Measurements from ENCODE around the gene TERB2.
"Not testable (repeated sequence)": the region's sequence is repeated elsewhere in the genome, so short reads cannot be mapped to it uniquely, and the experiment has no call there.

The TERB2 gene, protein sequence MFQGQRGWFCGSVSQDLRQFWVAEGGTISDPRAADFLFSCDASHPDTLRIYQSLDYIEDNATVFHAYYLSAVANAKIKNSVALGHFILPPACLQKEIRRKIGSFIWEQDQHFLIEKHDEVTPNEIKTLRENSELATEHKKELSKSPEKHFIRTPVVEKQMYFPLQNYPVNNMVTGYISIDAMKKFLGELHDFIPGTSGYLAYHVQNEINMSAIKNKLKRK

DNA sequence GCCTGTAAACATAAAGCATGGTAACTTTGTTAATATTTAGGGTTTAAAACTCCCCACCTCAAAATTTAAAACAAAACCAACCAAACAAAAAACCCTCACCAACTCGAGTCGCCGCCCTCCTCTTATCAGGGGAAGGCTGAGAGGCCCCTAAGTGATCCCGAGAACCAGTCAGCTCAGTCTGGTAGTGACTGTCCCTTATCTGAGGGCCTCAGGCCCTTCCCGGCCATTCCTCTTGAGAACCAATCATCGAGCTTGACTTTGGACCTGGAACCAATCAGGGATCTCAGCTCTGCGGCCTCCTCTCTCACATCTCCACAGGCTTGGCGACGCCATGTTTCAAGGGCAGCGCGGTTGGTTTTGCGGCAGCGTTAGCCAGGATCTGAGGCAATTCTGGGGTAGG lies at the start of gene TERB2:
TSS of gene TERB2 (plus strand) at position 300 of the 400 bp plus-strand sequence. CDS start at position 332, 32 bp downstream.
- DNase-seq (ENCODE audit: low spot score) = no peak

DNA sequence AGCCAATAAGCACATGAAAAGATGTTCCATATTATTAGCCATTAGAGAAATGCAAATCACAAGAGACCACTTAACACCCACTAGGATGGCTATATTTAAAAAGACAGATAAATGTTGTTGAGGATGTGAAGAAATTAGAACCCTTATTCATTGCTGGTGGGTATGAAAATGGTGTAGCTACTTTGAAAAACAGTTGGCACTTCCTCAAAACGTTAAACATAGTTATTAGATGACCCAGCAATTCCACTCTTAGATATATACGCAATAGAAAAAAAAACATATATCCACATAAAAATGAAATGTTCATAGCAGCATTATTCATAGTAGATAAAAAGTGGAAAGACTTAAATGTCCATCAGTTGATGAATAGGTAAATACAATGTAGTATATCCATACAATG lies 47.1 kb upstream of the TERB2 start:
- no peak for DNase-seq (ENCODE audit: low spot score)

DNA sequence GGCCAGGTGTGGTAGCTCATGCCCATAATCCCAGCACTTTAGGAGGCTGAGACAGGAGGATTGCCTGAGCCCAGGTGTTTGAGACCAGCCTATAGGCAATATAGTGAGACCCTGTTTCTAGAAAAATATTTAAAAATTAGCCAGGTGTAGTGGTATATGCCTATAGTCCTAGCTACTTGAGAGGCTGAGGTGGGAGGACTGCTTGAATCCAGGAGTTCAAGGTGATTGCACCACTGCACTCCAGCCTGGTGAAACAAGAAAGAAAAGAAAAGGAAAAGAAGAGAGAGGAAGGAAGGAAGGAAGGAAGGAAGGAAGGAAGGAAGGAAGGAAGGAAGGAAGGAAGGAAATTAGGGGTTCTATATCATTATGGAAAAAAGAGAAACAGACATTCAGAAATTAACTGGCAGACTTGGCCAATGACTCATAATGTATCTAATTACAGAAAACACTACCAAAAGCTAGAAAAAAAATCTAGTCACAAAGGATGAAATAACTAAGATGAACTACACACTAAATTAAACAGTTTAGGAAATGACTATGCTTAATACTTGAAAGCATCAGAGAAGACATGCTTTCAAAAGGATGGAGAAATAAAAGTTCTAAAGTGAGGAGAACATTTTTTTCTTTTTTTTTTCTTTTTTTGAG lies 45.4 kb upstream of the TERB2 start:
- no peak for DNase-seq (ENCODE audit: low spot score)

DNA sequence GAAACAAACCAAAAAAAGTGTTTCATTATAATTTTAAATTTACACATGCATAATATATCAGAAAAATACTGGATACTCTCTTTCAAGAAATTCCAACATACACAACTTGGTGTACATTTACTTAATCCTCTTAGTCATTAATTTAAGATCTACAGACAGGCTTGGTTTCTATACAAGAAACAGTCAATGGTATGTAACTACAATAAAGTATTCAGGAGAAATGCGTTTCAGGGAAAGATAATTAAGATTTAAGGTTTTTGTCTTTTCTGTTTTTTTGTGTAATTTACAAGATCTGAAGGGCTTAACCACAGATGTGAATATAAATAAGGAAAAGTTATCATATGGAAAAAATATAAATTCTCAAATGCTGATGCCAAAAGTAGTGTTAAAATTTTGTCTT lies 44.3 kb upstream of the TERB2 start:
- DNase-seq (ENCODE audit: low spot score) = not testable (repeated sequence)

DNA sequence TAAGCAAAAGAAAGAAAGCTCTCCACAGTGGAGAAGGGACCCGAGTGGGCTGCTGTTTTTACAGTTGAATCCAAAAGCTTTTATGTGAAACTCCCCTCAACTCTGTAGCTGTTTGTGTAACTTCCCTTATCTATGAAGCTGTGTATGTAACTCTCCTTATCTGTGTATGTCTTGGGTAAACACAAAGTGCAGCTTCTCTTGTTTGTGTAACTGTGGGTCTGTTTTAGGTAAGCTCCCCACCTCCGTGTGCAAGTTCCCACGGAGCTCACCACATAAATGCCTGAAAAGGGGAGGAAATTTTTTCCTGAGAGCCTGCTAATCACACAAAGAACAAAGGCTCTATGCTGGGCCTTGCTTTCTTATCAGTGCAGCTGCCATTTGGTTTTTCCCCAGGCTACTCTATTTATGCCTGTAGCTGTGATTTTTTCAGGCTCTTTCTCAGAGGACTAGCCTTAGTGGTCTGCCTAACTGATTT lies 43.5 kb upstream of the TERB2 start:
- DNase-seq (ENCODE audit: low spot score) = not testable (repeated sequence)

DNA sequence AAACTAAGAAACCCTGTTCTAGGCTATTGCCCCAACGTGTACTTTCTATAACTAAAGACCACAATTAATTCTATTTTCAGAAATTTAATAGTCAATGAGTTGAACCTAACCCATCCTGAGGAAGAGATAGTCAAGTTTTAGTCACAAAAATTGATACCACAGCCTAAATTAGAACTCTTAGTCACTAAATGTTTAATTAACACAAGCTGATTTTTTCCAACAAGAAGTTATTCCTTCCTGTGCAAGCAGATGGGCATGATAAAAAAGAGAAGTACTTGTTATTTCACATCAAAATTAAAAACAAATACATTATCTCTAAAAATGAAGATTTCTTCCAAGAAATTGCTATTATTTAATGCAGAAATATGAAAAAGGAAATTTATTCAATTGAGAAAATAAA lies 38.4 kb upstream of the TERB2 start:
- DNase-seq (ENCODE audit: low spot score) = no peak

DNA sequence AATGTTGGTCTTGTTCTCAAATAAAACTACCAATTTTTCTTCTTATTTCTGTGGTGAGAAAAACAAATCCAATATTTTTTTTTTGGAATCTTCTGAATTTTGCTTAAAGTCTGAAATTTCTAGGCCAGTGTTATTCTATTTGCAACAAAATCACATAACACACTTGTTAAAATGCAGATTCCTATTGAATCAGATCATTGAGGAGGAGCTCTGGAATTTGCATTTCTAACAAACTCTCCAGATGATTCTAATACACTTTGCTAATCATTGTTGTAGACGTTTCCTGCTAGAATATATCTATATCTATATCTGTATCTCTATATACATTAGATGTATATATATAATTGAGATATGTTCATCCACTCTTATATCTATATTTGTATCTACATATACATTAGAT lies 27.8 kb upstream of the TERB2 start:
- not testable (repeated sequence) for DNase-seq (ENCODE audit: low spot score)

DNA sequence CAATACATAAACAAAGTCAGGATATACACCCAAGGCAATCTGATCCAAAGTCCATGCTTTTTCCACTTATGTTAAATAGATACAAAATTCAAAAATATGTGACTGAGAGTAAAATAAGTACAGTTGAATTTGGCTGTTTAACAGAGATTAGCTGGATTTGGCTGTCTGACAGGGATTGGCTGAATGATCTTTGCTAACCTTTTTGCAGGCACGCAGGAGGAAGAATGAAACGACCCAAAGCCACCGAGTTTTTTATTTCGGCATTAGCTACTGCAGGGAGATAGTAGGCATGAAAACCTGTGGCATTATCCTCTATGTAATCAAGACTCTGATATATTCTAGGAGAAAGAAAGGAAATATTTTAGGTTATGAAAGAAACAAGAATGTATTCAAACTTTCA lies 26.2 kb upstream of the TERB2 start:
- not testable (repeated sequence) for DNase-seq (ENCODE audit: low spot score)

DNA sequence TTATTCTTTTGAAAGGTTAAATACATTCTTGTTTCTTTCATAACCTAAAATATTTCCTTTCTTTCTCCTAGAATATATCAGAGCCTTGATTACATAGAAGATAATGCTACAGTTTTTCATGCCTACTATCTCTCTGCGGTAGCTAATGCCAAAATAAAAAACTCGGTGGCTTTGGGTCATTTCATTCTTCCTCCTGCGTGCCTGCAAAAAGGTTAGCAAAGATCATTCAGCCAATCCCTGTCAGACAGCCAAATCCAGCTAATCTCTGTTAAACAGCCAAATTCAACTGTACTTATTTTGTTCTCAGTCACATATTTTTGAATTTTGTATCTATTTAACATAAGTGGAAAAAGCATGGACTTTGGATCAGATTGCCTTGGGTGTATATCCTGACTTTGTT lies 1.8 kb downstream of the TERB2 start:
- not testable (repeated sequence) for DNase-seq (ENCODE audit: low spot score)

DNA sequence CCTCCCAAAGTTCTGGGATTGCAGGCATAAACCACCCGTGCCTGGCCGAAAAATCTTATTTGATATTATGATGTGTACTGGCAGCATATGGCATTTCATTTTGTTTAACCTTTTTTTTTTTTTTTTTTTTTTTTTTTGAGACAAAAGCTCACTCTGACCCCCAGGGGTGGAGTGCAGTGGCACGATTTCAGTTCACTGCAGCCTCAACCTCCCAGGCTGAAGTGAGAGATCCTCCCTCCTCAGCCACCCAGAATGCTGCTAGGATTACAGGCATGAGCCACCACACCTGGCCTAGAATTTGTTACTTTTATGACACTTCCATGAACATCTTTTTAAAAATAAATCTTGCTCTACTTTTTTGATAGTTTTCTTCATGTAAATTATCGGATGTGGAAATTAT lies 12.0 kb downstream of the TERB2 start:
- DNase-seq (ENCODE audit: low spot score) = no peak

DNA sequence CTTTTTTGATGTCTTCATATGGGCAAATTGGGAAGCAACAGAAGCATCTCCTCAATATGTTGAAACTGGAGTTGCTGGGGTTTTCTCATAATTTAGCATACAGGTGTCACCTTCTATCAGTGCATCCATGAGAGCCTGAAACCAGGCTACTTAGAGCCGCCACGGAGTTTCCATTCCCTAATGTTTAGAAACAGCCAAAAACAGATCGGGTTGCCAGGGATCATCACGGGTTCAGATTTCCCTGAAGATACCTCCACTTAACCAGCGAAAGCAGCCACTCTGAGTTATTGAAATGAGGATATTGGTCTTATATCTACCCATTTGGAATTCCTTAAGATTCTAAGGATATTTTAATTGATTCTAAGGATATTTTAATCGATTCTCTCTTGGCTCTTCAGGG lies 14.5 kb downstream of the TERB2 start:
- DNase-seq (ENCODE audit: low spot score) = no peak

DNA sequence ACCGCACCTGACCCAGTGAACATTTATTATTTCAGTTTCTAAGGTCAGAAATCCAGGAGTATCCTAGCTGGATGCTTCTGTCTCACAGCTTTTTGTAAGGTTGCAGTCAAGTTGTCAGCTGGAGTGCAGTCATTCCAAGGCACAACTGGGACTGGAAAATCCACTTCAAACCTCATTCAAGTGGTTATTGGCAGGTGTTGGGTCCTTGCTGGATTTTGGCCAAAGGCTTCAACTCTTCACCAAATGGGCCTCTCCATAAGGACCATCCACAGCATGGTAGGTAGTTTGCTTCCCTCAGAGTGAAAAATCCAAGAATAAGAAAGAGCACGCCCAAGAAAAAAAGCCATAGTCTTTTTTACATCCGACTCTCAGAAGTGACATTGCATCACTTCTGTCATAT lies 19.7 kb downstream of the TERB2 start:
- not testable (repeated sequence) for DNase-seq (ENCODE audit: low spot score)

DNA sequence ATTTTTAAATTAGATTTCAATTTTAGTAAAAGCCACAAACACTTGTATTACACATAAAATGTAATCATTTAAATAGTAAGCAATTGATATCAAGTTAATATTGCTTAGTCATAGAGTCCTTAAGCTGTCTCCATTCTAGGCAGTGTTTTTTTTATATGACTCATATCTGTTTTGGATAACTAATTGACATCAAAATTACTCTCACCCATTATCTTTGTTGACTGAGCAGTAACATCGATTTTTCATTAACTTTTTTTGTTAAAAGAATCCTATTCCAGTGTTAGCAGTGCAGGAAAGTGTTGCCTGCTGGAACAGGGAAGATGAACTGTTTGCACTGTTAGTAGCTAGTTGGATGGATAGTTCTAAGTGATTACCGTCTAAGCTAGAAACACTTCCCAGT lies 21.3 kb downstream of the TERB2 start:
- DNase-seq (ENCODE audit: low spot score) = not testable (repeated sequence)

DNA sequence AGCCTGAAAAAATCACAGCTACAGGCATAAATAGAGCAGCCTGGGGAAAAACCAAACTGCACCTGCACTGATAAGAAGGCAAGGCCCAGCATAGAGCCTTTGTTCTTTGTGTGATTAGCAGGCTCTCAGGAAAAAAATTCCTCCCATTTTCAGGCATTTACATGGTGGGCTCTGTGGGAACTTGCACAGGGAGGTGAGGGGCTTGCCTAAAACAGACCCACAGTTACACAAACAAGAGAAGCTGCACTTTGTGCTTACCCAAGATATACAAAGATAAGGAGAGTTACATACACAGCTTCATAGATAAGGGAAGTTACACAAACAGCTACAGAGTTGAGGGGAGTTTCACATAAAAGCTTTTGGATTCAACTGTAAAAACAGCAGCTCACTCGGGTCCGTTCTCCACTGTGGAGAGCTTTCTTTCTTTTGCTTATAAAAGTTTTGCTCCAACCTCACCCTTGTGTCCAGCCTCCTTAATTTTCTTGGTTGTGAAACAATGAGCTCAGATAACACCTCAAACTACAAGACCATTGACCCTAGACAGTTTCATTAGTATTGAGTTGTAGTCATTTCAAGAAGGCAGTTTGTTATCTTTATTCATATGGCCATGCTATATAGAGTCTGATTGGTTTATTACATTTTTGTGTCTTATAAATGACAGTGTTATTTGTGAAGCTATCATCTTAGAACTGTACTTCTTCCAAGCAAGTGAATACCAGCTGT lies 23.3 kb downstream of the TERB2 start:
- DNase-seq (ENCODE audit: low spot score) = not testable (repeated sequence)

DNA sequence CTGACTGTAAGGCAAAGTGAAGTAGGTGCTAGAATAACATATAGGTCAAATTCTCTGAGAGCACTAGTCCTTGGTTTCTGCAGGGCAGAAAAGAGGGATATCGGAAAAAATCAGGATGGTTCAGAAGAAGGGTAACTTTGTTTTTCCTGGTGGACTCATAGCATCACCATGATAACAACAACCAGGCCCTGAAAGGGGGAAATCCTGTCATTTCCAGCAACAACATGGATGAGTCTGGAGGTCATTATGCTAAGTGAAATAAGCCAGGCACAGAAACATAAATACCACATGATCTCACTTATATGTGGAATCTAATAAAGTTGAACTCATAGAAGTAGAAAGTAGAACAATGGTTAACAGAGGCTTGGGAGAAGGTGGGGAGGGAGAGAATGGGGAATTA lies 27.7 kb downstream of the TERB2 start:
- not testable (repeated sequence) for DNase-seq (ENCODE audit: low spot score)

DNA sequence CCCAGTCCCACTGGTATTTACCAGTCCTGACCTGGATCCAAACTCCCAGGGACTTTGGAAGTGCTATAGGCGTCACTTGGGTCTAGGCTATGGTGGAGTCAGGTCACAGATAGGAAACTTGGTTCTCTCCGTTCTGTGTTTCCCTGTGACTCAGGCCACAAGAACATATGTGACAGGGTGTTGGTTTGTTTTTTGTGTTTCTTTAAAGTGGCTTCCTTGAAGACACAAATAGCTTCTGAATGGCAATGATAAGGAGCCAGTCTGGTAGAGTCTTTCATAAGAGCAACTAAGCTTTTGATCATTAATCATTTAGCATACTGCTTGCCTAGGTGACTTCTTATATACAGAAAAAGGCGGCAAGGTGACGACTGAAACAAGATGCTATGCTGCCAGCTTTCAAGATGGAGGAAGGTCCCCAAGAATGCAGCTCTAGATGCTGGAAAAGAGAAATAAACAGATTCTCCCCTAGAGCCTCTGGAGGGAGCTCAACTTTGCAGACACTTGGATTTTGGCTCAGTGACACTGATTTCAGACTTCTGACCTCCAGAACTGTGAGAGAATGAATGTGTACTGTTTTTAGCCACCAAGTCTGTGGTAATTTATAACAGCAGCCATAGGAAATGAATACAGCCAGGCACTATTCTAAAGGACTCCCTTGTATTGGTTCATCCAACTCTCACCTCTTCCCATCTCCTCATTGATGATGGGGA lies 30.0 kb downstream of the TERB2 start:
- DNase-seq (ENCODE audit: low spot score) = not testable (repeated sequence)

DNA sequence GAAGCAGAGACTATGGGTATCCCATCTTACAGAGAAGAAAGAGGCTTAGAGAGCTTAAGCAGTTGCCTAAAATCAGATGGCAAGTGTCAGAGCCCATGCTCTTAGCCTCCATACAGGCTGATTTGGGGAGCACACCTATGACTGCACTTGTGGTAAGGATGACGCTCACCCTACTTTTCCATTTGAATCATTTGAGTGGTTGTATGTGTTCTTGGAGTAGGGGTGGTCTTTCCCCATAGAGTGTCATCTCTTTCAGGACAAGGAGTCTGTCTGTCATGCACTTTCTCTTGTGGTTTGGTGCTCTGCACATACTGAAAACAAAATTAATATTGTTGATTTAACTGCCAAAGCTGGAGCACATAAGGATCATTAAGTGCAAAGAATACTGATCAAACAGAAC lies 31.2 kb downstream of the TERB2 start:
- DNase-seq (ENCODE audit: low spot score) = not testable (repeated sequence)

DNA sequence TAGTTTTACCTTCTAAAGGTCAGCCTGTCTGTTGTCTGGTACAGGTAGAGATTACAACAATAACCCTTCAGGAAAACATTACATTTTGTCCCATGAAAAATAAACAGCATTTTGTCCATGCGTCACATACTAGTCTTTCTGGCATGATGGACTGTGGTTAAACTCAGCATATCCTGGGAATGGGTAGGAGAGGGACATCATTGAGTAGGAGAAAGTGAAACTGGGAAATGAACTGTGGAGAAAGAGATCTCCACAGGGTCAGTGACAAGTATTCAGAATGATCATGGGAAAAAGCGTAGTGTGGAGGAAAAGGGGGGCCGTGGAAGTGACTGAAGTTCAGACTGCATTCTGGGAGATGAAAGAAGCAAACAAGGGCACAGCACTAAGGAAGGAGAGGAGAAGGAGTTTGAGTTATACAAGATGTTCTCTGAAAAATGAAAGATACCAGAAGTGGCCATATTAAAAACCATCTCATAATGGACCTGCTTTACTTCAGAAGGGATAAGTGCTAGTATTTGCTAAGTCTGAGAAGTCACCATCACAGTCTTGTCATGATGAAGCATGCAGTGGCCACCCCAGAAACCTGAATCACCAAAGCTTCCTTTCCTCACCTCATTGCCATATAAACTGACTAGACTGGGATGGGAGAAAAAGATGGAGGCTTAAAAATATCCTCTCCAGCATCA lies 31.8 kb downstream of the TERB2 start:
- not testable (repeated sequence) for DNase-seq (ENCODE audit: low spot score)

DNA sequence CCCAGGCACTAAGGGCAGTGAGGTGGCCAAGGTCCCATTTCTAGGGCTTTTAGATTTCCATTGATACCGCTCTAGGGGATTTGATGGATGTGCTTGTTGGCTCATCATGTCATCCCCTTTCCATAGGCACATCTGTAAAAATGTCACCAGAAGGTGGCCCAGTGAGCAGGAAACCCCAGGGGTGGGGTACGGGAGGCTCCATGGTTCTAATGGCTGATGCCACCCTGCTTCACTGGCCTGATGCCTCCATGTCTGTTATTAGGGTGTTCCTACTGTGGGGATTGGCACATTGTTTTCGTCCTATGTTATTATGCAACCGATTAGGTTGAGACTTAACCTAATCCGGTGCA lies 32.4 kb downstream of the TERB2 start:
- not testable (repeated sequence) for DNase-seq (ENCODE audit: low spot score)

DNA sequence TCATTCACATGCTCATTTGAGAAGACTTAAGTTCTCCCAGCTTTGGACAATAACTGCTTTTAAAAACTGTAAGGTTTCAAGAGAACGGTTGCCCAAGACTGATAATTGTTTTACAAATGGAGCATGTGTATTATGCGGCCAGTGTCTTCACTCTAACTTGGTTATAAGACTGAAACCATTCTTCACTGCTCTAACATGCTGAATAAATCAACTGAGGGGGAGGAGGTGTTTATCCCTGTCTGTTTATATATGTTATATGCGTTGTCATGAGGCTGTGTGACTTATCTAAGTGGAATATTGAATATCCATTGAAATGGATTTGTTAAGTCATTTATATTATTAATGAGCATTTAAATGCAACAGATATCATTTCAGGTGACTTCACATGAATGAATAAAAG lies 41.1 kb downstream of the TERB2 start:
- DNase-seq (ENCODE audit: low spot score) = not testable (repeated sequence)

DNA sequence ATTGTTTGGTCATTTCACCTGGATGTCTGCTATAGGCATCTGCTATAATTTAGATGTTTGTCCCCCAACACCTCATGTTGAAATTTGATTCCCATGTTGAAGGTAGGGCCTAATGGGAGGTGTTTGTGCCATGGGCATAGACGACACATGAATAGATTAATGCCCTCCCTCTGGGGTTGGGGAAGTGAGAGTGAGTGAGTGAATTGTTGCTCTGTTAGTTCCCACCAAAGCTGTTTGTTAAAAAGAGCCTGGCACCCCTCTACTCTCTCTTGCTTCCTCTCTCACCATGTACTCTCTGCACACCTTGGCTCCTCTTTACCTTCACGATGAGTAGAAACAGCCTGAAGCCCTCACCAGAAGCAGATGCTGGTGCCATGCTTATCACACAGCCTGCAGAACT lies 42.6 kb downstream of the TERB2 start:
- no peak for DNase-seq (ENCODE audit: low spot score)

DNA sequence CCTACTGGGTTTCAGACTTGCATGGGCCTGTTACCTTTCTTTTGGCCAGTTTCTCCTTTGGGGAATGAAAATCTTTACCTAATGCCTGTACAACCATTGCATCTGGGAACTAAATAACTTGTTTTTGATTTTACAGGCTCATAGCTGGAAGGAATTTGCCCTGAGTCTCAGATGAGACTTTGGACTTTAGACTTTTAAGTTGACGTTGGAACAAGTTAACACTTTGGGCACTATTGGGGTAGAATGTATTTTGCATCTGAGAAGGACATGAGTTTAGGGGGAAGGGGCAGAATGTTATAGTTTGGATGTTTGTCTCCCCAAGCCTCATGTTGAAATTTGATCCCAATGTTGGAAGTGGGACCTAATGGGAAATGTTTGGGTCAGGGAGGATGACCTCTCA lies 44.7 kb downstream of the TERB2 start:
- not testable (repeated sequence) for DNase-seq (ENCODE audit: low spot score)
